Neural crest cell (in vitro differentiated cells): ENCODE measurements around the gene TMEM38A. TPM values are rescaled to one million over a fixed set of nuclear protein-coding genes. Genes with fewer than 3 reads are reported as not detected.

Experiments
- DNase-seq: peaks from one replicate; pipeline ENCODE4 v3.0.0; 2021; ENCODE audit warnings: low read depth, mixed read lengths, low spot score
- H3K27ac Mint-ChIP-seq: one replicate; pipeline ENCODE4 v1.8.0; 2021; ENCODE audit warnings: mild to moderate bottlenecking, mixed read lengths; ENCODE audit not compliant: unreplicated experiment
- H3K27me3 Mint-ChIP-seq: 2 replicates; pipeline ENCODE4 v1.8.0; 2021; ENCODE audit warnings: low read depth, mild to moderate bottlenecking, mixed read lengths
- H3K36me3 Mint-ChIP-seq: 2 replicates; pipeline ENCODE4 v1.8.0; 2021; ENCODE audit warnings: low read depth, mild to moderate bottlenecking, mixed read lengths
- H3K4me1 Mint-ChIP-seq: 2 replicates; pipeline ENCODE4 v1.8.0; 2021; ENCODE audit warnings: mixed read lengths
- H3K4me3 Mint-ChIP-seq: one replicate; pipeline ENCODE4 v1.8.0; 2021; ENCODE audit warnings: mild to moderate bottlenecking, mixed read lengths
- H3K9me3 Mint-ChIP-seq: 2 replicates; pipeline ENCODE4 v1.8.0; 2021; ENCODE audit warnings: mixed read lengths
- CTCF ChIP-seq: fragments of 200-600 bp; sonication (generic); conservative IDR thresholded peaks from 2 replicates; pipeline ENCODE4 v1.5.0; 2021; ENCODE audit warnings: antibody characterized with exemption, mild to moderate bottlenecking
- long read RNA-seq: library from polyadenylated mRNA; unstranded; transcript quantifications from one replicate; pipeline ENCODE4 v2.0.0, GENCODE V29; 2020
- total RNA-seq: library from RNA; stranded (reverse); gene quantifications from 2 replicates; pipeline ENCODE4 v1.2.1, GENCODE V29; 2021

The TMEM38A gene
- total RNA-seq, result 3.4 and 4.4 TPM in 2 replicates
- long read RNA-seq, partial matches to known transcripts, result 0 of 1 reads
- long read RNA-seq, other reads (novel, unspliced or antisense), result 0 of 1 reads

GRCh38 chr19:16660763-16661479, at the start of gene TMEM38A:
Gene TMEM38A, plus strand, starts transcription at chr19:16661139. Its CDS starts 79 bp downstream, at chr19:16661218.
- no peaks in the 10 kb centered on the region for H3K9me3 Mint-ChIP-seq
- H3K27ac Mint-ChIP-seq, result peak within 1 kb of the TSS; percentile 100
- H3K36me3 Mint-ChIP-seq, result peaks cover 13% of the 10 kb centered on the region
- peak within 1 kb of the TSS; percentile 100 for H3K4me3 Mint-ChIP-seq
- TF ChIP-seq CTCF, result no peak
- DNase-seq, result peak; percentile 8
- peaks cover 20% of the 10 kb centered on the region for H3K27me3 Mint-ChIP-seq
- peaks cover 28% of the 10 kb centered on the region for H3K4me1 Mint-ChIP-seq

GRCh38 chr19:16612636-16613035, 48.3 kb upstream of the TMEM38A start:
- TF ChIP-seq CTCF, result peak; percentile 11
- Mint-ChIP-seq H3K4me1 (peaks cover 26% of the 10 kb centered on the region), H3K36me3 (no peaks in the 10 kb centered on the region), H3K27me3 (no peaks in the 10 kb centered on the region), H3K4me3 (no peak overlapping the region), H3K9me3 (no peaks in the 10 kb centered on the region), H3K27ac (no peak overlapping the region)
- no peak for DNase-seq

GRCh38 chr19:16613841-16614240, 47.1 kb upstream of the TMEM38A start:
- Mint-ChIP-seq H3K36me3 (no peaks in the 10 kb centered on the region), H3K27ac (no peak overlapping the region), H3K4me1 (peaks cover 30% of the 10 kb centered on the region), H3K9me3 (no peaks in the 10 kb centered on the region), H3K4me3 (no peak overlapping the region), H3K27me3 (no peaks in the 10 kb centered on the region)
- no peak for DNase-seq
- TF ChIP-seq CTCF, result no peak

GRCh38 chr19:16614941-16615340, 46.0 kb upstream of the TMEM38A start:
- no peak overlapping the region for H3K27ac Mint-ChIP-seq
- H3K4me3 Mint-ChIP-seq, result no peak overlapping the region

GRCh38 chr19:16615808-16616207, 45.1 kb upstream of the TMEM38A start:
- Mint-ChIP-seq H3K27me3 (no peaks in the 10 kb centered on the region), H3K9me3 (no peaks in the 10 kb centered on the region), H3K36me3 (no peaks in the 10 kb centered on the region), H3K4me3 (no peak overlapping the region), H3K4me1 (peaks cover 30% of the 10 kb centered on the region), H3K27ac (no peak overlapping the region)
- DNase-seq, result no peak
- no peak for TF ChIP-seq CTCF

More at GRCh38 chr19:16614941-16615340, 46.0 kb upstream of the TMEM38A start:
- Mint-ChIP-seq H3K4me1 (peaks cover 30% of the 10 kb centered on the region), H3K9me3 (no peaks in the 10 kb centered on the region), H3K36me3 (no peaks in the 10 kb centered on the region), H3K27me3 (no peaks in the 10 kb centered on the region)
- no peak for TF ChIP-seq CTCF
- no peak for DNase-seq
